OCI-LY1 (cell line): ENCODE results near the gene DICER1.

Experiments
- H2AFZ ChIP-seq: fragments of 200-600 bp; sonication (generic), shearing (Covaris generic); 2 replicates; pipeline ENCODE4 v1.6.0; 2014; ENCODE audit warnings: antibody characterized with exemption, mild to moderate bottlenecking, low read length
- H3F3A ChIP-seq: fragments of 200-600 bp; sonication (generic), shearing (Covaris generic); 2 replicates; pipeline ENCODE4 v1.6.0; 2014; ENCODE audit warnings: mild to moderate bottlenecking, antibody characterized with exemption, low read length, moderate library complexity; ENCODE audit not compliant: insufficient read depth
- H3K27ac ChIP-seq: fragments of 200-600 bp; sonication (generic); 2 replicates; pipeline ENCODE4 v1.5.1; 2014; ENCODE audit warnings: low read length, mixed run types, mild to moderate bottlenecking, low read depth; ENCODE audit not compliant: poor library complexity, severe bottlenecking
- H3K27me3 ChIP-seq: fragments of 200-600 bp; sonication (generic); 2 replicates; pipeline ENCODE4 v1.6.0; 2014; ENCODE audit warnings: antibody characterized with exemption, mild to moderate bottlenecking, low read length, moderate library complexity; ENCODE audit not compliant: insufficient read depth
- H3K36me3 ChIP-seq: fragments of 200-600 bp; sonication (generic); 2 replicates; pipeline ENCODE4 v1.6.1; 2014; ENCODE audit warnings: mild to moderate bottlenecking, antibody characterized with exemption, low read length, moderate library complexity, mixed read lengths; ENCODE audit not compliant: insufficient read depth
- H3K4me1 ChIP-seq: fragments of 200-600 bp; sonication (generic); 2 replicates; pipeline ENCODE4 v1.5.1; 2014; ENCODE audit warnings: mild to moderate bottlenecking, low read length, moderate library complexity; ENCODE audit not compliant: insufficient read depth, severe bottlenecking
- H3K4me2 ChIP-seq: fragments of 200-600 bp; sonication (generic), shearing (Covaris generic); 2 replicates; pipeline ENCODE4 v1.6.1; 2014; ENCODE audit warnings: low read length
- H3K4me3 ChIP-seq: fragments of 200-600 bp; sonication (generic); 2 replicates; pipeline ENCODE4 v1.5.1; 2014; ENCODE audit warnings: low read length, low read depth, mild to moderate bottlenecking, mixed read lengths; ENCODE audit not compliant: poor library complexity, severe bottlenecking
- H3K79me2 ChIP-seq: fragments of 200-600 bp; shearing (Covaris generic); 2 replicates; pipeline ENCODE4 v1.6.1; 2016; ENCODE audit warnings: mixed run types, low read length, mixed read lengths; ENCODE audit not compliant: insufficient read depth
- H3K9ac ChIP-seq: fragments of 200-600 bp; sonication (generic), shearing (Covaris generic); 2 replicates; pipeline ENCODE4 v1.6.1; 2014; ENCODE audit warnings: mild to moderate bottlenecking, low read length, mixed read lengths
- H3K9me2 ChIP-seq: fragments of 200-600 bp; sonication (generic), shearing (Covaris generic); 2 replicates; pipeline ENCODE4 v1.6.1; 2014; ENCODE audit warnings: low read depth, mild to moderate bottlenecking, low read length, mixed read lengths
- H3K9me3 ChIP-seq: fragments of 200-600 bp; shearing (Covaris generic); 2 replicates; pipeline ENCODE4 v1.6.1; 2014; ENCODE audit warnings: low read length, mixed read lengths
- H4K20me1 ChIP-seq: fragments of 200-600 bp; sonication (generic), shearing (Covaris generic); 2 replicates; pipeline ENCODE4 v1.6.0; 2016; ENCODE audit warnings: mild to moderate bottlenecking, low read length; ENCODE audit not compliant: insufficient read depth
- CTCF ChIP-seq: fragments of 200-600 bp; sonication (generic), shearing (Covaris generic); IDR thresholded peaks from 2 replicates; pipeline ENCODE4 v1.5.1; 2017; ENCODE audit warnings: mild to moderate bottlenecking, antibody characterized with exemption, low read length, moderate library complexity, mixed read lengths
- EZH2 ChIP-seq: fragments of 200-600 bp; sonication (generic), shearing (Covaris generic); IDR thresholded peaks from 2 replicates; pipeline ENCODE4 v1.8.0; 2017; ENCODE audit warnings: borderline replicate concordance, mixed run types, mild to moderate bottlenecking, antibody characterized with exemption, low read length, moderate library complexity, mixed read lengths

DICER1 gene

GRCh38 chr14:95200404-95200803 lies 43.1 kb upstream of the DICER1 start:
- Histone ChIP-seq H3K36me3 (no peaks in the 10 kb centered on the region), H3K79me2 (no peaks in the 10 kb centered on the region), H3F3A (no peaks in the 10 kb centered on the region), H2AFZ (no peak overlapping the region), H3K27ac (no peak overlapping the region), H3K4me1 (no peaks in the 10 kb centered on the region), H3K9me3 (peaks cover 3% of the 10 kb centered on the region; the same call in 1 of the 2 replicates), H3K4me2 (no peak overlapping the region), H4K20me1 (no peaks in the 10 kb centered on the region), H3K4me3 (no peak overlapping the region), H3K9me2 (no peaks in the 10 kb centered on the region), H3K9ac (no peak overlapping the region), H3K27me3 (no peaks in the 10 kb centered on the region; the same call in 1 of the 2 replicates)
- no peak for TF ChIP-seq CTCF

GRCh38 chr14:95199298-95199983 lies 42.1 kb upstream of the DICER1 start:
- H3K4me1 ChIP-seq = no peaks in the 10 kb centered on the region
- H3K9ac ChIP-seq = no peak overlapping the region
- TF ChIP-seq CTCF (no peak), EZH2 (no peak)
- no peaks in the 10 kb centered on the region; the same call in 1 of the 2 replicates for H3K27me3 ChIP-seq
- H3K9me3 ChIP-seq = no peaks in the 10 kb centered on the region
- H3K36me3 ChIP-seq = no peaks in the 10 kb centered on the region
- no peak overlapping the region for H3K4me3 ChIP-seq
- no peaks in the 10 kb centered on the region for H4K20me1 ChIP-seq
- H3K27ac ChIP-seq = no peak overlapping the region
- H3K9me2 ChIP-seq = no peaks in the 10 kb centered on the region
- no peaks in the 10 kb centered on the region for H3F3A ChIP-seq
- H3K4me2 ChIP-seq = no peak overlapping the region
- H3K79me2 ChIP-seq = no peaks in the 10 kb centered on the region
- H2AFZ ChIP-seq = no peak overlapping the region

- Histone ChIP-seq H3K27ac (no peak overlapping the region), H3F3A (no peaks in the 10 kb centered on the region), H3K4me2 (no peak overlapping the region), H3K9me3 (no peaks in the 10 kb centered on the region), H3K36me3 (no peaks in the 10 kb centered on the region), H3K9ac (no peak overlapping the region), H2AFZ (no peak overlapping the region), H4K20me1 (no peaks in the 10 kb centered on the region), H3K27me3 (no peaks in the 10 kb centered on the region), H3K4me3 (no peak overlapping the region), H3K79me2 (no peaks in the 10 kb centered on the region), H3K4me1 (no peaks in the 10 kb centered on the region), H3K9me2 (no peaks in the 10 kb centered on the region)
- TF ChIP-seq CTCF (no peak), EZH2 (no peak)
Measured at GRCh38 chr14:95198320-95198719, 41.0 kb upstream of the DICER1 start.
